T-helper 1 cell treated with Interleukin-12 subunit alpha and Interleukin-12 subunit beta and Interleukin-4 antibody, amounts not matched to agents 30 ng/mL and 1 ng/mL, for 36 hours (primary cell): ENCODE measurements around the gene ABCF2. TPM values are rescaled to one million over a fixed set of nuclear protein-coding genes. Genes with fewer than 3 reads are reported as not detected.

Experiments
- intact Hi-C: fragments of 100-400 bp; cut with micrococcal nuclease; formaldehyde crosslinking; loops from one replicate; pipeline ENCODE4 v1.15.1; 2024
- total RNA-seq: library from RNA; stranded (reverse); gene quantifications from 2 replicates; pipeline ENCODE4 v1.2.3, GENCODE V29; 2022

Gene ABCF2
- total RNA-seq, 1 donor from 2014 or later = 47.8 TPM

DNA sequence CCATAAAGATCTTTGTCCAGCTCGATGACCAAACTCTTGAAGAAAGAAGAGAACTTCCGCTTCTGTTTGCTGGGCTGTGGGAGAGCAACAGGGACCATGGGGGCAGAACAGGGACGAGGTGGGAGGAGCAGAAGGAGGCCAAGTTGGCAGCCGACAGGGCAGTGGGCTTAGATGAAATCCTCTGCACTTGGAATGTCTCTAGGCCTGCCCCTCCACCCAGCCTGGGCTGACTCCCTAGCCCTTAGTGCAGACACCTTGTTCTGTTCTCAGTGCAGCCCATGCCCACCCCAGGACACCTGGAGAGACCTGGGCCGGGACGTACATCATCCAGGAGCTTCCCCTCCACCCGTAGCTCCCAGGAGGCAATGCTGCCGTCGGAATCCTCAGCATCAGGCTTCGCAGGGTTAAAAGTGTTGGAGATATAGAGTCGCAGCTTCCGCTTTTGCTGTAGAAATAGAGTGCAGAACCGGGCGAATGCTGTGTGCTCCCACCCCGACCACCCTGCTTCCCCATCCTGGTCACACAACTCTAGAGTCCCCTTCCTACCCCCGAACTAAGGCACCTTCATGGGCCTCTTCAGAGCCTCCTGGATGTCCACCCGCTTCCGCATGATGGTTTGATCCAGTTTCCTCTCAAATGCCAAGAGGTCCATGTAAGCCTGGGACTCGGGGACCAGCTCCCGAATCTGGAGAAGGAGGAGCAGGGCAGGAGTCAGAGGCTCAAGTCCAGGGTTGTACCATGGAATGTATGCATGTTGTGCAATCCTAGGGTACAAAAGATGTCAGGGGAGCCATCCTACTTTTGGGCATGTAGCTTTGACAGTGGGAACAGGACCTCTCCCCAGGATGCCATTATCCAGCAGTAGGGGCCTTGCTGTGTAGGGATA is 15.4 kb upstream of the ABCF2 start:
- intact Hi-C loops = no loop called here

DNA sequence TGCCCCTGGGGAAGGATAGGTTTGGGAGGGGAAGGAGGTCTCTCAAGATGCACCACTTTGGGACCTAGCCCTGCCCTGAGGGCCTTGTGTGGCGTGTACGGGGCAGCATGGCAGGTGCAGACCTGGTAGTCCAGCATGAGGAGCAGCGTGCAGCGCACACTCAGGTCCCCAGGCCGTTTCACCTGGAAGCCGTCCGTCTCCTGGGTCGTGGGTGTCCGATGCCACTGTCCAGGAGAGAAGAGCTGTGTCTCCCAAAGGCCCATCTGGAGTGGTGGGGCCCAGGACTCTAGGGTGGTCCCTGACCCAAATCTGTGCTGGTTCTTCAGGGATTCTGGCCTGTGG is 14.7 kb upstream of the ABCF2 start:
- intact Hi-C loops = no loop called here

- intact Hi-C loops = no loop called here
Observed at GRCh38 chr7:151240942-151241754, 14.1 kb upstream of the ABCF2 start.

DNA sequence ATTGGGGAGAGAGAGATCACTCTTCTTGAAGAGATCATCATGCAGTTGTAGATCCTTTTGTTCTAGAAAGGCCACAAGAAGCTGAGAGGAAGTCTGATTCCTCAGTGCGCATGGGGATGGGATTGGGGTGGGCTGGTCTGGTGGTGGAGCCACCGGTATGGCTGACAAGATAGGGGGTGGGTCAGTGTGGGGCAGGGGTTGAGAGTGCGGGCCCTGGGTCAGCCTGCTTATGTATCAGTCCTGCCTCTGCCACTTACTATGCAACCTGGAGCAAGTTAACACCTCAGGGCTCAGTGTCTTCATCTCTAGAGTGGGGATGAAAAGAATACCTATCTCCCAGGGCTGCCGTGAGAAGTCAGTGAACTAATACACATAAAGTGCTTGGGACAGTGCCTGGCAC is 13.5 kb upstream of the ABCF2 start:
- intact Hi-C loops = no loop called here

- intact Hi-C loops = no loop called here
Observed at GRCh38 chr7:151239837-151240459, 12.9 kb upstream of the ABCF2 start.

DNA sequence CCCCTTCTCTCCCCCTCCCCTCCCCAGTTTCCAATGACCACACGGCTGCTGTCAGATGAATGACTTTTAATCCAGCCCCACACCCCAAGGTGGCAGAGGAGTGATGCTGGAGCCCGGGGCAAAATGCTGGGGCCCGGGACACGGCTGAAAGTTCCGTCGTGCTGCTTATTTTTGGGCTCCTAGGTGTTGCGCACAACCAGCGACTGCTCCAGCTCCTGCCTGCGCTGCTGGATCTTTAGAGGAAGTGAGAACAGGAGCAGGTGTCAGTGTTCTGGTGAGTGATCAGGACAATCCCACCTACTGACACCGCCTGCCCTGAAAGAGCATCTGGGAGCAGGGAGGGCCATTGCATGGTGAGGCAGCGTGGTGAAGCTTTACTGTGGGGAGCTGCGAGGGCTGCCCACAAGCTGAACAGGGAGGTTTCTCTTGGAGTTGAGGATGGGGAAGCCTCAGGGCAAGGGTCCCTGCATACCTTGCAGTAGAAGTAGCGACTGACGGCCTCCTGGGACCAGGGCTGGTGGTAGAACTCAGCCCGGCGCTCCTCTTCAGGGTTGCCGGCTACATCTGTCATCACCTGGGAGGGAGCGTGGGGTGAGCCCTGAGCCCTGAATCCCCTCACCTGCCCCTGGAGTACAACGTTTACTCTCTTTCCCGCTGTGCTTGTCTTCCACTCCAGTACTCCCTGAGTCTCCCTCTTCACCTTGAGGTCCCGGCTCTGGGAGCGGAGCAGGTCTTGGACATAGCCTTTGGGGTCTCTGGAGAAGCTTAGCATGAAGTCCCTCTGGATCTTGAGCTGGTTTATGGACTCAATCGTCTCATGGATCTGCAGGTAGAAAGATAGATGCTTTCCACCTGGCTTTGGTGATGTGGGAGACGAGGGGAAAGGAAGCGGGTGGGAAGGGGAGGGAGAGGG is 12.2 kb upstream of the ABCF2 start:
- intact Hi-C loops = no loop called here

- intact Hi-C loops = no loop called here
Observed at GRCh38 chr7:151238190-151238810, 11.3 kb upstream of the ABCF2 start.

- intact Hi-C loops = no loop called here
Observed at GRCh38 chr7:151237244-151238189, 10.5 kb upstream of the ABCF2 start.

DNA sequence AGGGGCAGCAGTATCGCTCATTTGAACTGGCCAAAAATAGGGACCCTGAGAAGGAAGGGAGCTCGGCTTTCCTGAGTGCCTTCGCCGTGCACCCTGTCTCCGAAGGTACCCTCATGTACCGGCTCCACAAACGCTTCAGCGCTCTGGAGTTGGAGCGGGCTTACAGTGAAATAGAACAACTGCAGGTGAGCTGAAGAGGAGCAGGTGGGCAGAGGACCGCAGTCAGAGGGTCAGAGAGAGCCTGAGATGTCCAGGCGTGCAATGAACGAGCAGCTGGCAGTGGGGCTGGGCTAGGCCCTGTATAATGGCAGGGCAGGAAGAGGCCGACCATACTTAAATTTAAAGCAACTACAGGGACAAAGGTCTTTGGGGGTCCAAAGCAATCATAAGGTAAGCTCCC is 9.4 kb upstream of the ABCF2 start:
- intact Hi-C loops = no loop called here

GRCh38 chr7:151235091-151235787 is 8.2 kb upstream of the ABCF2 start:
- intact Hi-C loops = no loop called here

DNA sequence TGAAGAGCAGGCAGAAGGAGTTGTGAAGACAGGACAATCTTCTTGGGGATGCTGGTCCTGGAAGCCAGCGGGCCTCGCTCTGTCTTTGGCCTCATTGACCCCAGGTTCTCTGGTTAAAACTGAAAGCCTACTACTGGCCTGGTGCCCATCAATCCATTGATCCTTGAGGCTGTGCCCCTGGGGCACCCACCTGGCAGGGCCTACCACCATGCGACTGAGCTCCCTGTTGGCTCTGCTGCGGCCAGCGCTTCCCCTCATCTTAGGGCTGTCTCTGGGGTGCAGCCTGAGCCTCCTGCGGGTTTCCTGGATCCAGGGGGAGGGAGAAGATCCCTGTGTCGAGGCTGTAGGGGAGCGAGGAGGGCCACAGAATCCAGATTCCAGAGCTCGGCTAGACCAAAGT is 6.8 kb upstream of the ABCF2 start:
- intact Hi-C loops = loop anchor here (2.0 to 5.0 kb wide), 2 partner anchors 398 to 1609 kb away; no protein-coding TSS in a partner anchor

GRCh38 chr7:151232917-151233701 is 6.1 kb upstream of the ABCF2 start:
- intact Hi-C loops = loop anchor here (1.0 to 5.0 kb wide), 10 partner anchors 11 to 1608 kb away; partner anchors contain the start of genes ABCB8, NUB1, RHEB and TMUB1

GRCh38 chr7:151232091-151232916 is 5.3 kb upstream of the ABCF2 start, which contains the start of gene CHPF2:
TSS of gene CHPF2 (plus strand) at chr7:151232483. CDS start at chr7:151234012, 1,529 bp downstream.
- intact Hi-C loops = loop anchor here (1.0 to 5.0 kb wide), 10 partner anchors 12 to 1608 kb away; partner anchors contain the start of genes ABCB8, NUB1, RHEB and TMUB1

DNA sequence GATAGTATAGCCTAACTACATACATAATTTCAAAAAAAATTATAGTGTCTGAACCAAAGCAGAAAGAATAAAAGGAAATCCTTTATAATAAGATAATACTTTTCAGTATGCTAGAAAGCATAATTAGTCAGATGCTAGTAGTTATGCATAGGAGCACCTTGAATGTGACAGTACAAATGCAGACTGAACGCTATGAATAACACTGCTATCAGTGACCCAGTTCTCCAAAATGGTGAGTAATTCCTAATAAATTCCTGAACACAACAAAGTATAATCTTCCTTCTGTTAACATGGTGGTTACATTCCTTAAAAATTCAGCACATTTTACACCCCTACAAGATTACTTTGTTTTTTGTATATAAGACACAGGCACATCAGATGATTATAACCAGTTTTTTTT is 4.1 kb upstream of the ABCF2 start:
- intact Hi-C loops = loop anchor here (5.0 kb wide), 1 partner anchor 401 kb away; no protein-coding TSS in a partner anchor

DNA sequence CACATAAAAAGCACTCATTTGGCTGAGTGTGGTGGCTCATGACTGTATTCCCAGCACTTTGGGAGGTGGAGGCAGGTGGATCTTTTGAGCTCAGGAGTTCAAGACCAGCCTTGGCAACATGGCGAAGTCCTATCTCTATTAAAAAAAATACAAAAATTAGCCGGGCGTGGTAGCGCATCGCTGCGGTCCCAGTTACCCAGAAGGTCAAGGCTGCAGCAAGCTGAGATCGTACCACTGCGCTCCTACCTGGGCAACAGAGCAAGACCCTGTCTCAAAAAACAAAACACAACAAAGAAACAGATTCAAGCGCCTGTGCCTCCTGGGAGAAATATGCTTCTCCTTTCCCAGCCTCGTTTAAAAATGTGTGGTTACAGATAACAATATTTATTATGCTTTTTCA is 2.2 kb upstream of the ABCF2 start:
- intact Hi-C loops = loop anchor here (5.0 kb wide), 1 partner anchor 1512 kb away; no protein-coding TSS in a partner anchor
